Colonic mucosa (tissue), 4 donors: Measurements from ENCODE around the gene PATJ. TPM values are rescaled to one million over a fixed set of nuclear protein-coding genes. Genes with fewer than 3 reads are reported as not detected.

Experiments
- DNase-seq: peaks from one replicate; pipeline ENCODE4 v3.0.0-alpha.2; 2020
- H3K27ac ChIP-seq: fragments of 200-600 bp; one replicate; pipeline ENCODE4 v1.8.0; 2021
- H3K27me3 ChIP-seq: fragments of 200-600 bp; one replicate; pipeline ENCODE4 v1.8.0; 2021
- H3K36me3 ChIP-seq: fragments of 200-600 bp; one replicate; pipeline ENCODE4 v1.8.0; 2021
- H3K4me1 ChIP-seq: fragments of 200-600 bp; one replicate; pipeline ENCODE4 v1.8.0; 2021; ENCODE audit warnings: mild to moderate bottlenecking
- H3K4me3 ChIP-seq: fragments of 200-600 bp; one replicate; pipeline ENCODE4 v1.8.0; 2021
- H3K9ac ChIP-seq, 2 donors: one replicate each; pipeline ENCODE4 v1.7.0; 2013; ENCODE audit warnings: control low read depth in 2 of 2, low read depth in 2 of 2, low read length in 2 of 2
- H3K9me3 ChIP-seq: fragments of 200-600 bp; one replicate; pipeline ENCODE4 v1.8.0; 2021
- intact Hi-C: fragments of 100-400 bp; cut with DNase I; formaldehyde crosslinking; loops from one replicate; pipeline ENCODE4 v1.14.1; 2022
- total RNA-seq, 2 donors: library from RNA; stranded (reverse); fragmentation: NEBNext Ultra II Directional in 1 of 2; extraction: Animal tissue kit (Norgen Biotek cat#: 25700) in 1 of 2; gene quantifications; one replicate each; pipeline ENCODE4 v1.2.1, GENCODE V29; 2021
- TF ChIP-seq, protein P1 (sequence below): fragments of 200-600 bp; IDR thresholded peaks from one replicate; pipeline ENCODE4 v1.8.0; 2022; ENCODE audit warnings: antibody characterized with exemption, mild to moderate bottlenecking
- donor health status: healthy.
- donor health status: DM: no; HTN: no; CAD: no.
- donor health status: DM: no; HTN: no; CAD: no.

Gene PATJ
- total RNA-seq, 2 donors from 2014 or later = 65.6 to 69.0 TPM

DNA sequence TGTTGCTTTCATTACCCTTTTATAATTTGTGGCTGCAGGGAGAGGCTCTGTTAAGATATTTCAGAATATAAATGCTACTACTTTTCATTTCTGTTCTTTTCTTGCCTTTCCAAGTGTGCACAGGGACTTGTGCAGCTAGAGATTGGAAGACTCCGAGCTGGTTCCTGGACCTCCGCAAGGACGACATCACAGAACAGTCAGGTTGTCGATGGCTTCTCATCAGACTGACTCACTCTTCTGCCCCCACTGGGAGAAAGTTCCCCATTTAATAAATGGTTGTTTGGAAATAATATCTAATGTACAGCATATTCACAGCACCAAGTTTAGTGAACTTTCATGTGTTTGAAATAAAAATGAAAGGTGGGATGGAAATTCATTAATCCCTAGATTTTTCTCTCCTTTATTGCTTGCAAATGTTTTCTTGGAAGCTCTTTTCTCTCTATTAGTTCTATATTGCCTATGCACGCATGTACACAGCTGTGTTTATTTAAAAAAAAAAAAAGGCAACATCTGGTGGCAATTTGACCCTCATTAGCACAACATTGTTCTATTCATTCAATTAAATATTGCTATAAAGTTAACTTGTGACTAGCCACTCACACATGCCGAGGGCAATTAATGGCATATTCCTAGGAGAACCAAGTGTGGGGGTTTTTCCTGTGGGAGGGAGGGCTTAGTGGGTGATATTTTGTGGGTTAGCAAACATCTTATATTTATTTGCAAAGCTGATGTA is 374.9 kb downstream of the PATJ start:
- TF ChIP-seq, protein P1, sequence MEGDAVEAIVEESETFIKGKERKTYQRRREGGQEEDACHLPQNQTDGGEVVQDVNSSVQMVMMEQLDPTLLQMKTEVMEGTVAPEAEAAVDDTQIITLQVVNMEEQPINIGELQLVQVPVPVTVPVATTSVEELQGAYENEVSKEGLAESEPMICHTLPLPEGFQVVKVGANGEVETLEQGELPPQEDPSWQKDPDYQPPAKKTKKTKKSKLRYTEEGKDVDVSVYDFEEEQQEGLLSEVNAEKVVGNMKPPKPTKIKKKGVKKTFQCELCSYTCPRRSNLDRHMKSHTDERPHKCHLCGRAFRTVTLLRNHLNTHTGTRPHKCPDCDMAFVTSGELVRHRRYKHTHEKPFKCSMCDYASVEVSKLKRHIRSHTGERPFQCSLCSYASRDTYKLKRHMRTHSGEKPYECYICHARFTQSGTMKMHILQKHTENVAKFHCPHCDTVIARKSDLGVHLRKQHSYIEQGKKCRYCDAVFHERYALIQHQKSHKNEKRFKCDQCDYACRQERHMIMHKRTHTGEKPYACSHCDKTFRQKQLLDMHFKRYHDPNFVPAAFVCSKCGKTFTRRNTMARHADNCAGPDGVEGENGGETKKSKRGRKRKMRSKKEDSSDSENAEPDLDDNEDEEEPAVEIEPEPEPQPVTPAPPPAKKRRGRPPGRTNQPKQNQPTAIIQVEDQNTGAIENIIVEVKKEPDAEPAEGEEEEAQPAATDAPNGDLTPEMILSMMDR = no peak
- intact Hi-C loops = no loop called here
- H3K9me3 ChIP-seq = no peaks in the 10 kb centered on the region
- DNase-seq = no peak
- H3K4me3 ChIP-seq = no peak overlapping the region
- no peaks in the 10 kb centered on the region for H3K4me1 ChIP-seq
- no peaks in the 10 kb centered on the region for H3K27me3 ChIP-seq
- H3K27ac ChIP-seq = no peak overlapping the region
- H3K36me3 ChIP-seq = no peaks in the 10 kb centered on the region
- no peak overlapping the region for H3K9ac ChIP-seq

DNA sequence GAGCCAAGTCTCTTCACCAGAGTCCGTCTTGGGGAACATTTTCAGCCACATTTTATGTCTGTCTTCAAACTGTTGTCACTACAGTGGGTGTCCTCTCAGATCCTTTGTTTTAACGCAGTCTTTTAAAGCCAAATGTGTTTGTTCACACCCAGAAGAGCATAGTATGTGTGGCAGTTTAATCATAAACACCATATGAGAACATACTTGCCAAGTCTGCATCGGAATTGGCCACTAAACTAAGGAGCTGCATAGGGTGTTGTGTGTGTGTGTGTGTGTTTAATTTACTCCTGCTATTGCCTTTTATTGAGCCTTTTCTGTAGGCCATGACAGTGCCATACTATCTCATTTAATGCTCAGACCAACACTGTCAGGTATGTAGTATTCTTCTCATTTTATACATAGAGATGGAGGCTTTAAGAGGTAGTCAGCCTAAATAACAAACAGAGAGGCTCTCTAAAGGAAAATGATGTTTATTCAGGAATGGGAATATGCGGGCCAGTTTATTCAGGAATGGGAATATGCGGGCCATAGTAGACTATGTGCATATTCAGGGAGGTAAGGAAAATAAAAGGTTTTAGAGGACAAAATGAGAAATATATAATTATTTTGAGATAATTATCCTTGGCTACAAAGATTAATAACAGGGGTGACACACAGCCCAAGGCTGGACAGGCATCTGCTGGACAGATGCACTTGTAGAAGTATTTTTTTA is 384.5 kb downstream of the PATJ start:
- H3K36me3 ChIP-seq = no peaks in the 10 kb centered on the region
- no peak for DNase-seq
- no peaks in the 10 kb centered on the region for H3K9me3 ChIP-seq
- H3K9ac ChIP-seq = no peak overlapping the region
- H3K27ac ChIP-seq = no peak overlapping the region
- no peaks in the 10 kb centered on the region for H3K27me3 ChIP-seq
- H3K4me1 ChIP-seq = no peaks in the 10 kb centered on the region
- intact Hi-C loops = no loop called here
- TF ChIP-seq, protein P1 = no peak
- no peak overlapping the region for H3K4me3 ChIP-seq

DNA sequence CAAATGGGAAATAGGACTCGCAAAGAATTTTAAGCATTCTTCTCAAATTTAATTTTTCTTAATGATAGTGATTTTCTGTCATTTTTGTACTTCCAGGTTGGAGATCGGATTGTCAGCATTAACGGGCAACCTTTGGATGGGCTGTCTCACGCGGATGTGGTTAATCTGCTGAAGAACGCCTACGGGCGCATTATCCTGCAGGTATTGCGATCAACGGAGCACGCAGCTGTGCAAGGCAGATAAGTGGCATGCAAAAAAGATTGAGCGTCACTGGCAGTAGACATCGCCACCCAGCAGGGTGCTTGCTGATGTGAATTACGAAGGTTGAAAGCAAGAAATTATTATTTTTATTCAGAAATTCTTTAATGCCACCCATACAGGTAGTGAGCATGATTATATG is 386.5 kb downstream of the PATJ start:
- TF ChIP-seq, protein P1 = no peak
- no peak overlapping the region for H3K27ac ChIP-seq
- intact Hi-C loops = no loop called here
- no peaks in the 10 kb centered on the region for H3K36me3 ChIP-seq
- no peaks in the 10 kb centered on the region for H3K9me3 ChIP-seq
- DNase-seq = no peak
- H3K27me3 ChIP-seq = no peaks in the 10 kb centered on the region
- no peaks in the 10 kb centered on the region for H3K4me1 ChIP-seq
- no peak overlapping the region for H3K4me3 ChIP-seq
- no peak overlapping the region for H3K9ac ChIP-seq

DNA sequence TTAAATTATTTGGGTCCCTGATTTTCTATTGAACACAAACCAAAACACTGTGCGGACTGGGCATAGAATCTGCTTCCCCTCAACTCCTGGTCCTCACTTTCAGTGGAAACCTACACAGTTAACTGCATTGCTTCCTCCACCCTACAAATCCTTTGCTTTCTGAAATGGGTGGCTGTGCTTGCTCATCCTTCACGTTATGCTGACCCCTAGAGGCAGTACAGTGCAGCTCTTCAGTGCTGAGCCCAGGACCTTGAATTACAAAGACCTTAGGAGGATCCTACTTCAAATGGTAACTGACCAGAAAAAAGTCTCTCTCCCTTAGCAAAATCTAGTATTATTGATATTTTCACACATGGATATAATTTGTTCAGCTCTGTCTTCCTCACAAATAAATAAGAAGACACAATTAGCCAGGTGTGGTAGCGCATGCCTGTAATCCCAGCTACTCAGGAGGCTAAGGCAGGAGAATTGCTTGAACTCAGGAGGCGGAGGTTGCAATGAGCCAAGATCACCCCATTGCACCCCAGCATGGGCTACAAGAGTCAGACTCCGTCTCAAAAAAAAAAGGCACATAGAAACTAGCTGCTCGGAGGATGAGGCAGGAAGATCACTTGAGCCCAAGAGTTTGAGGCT is 388.9 kb downstream of the PATJ start:
- peak; percentile 46 for DNase-seq
- no peaks in the 10 kb centered on the region for H3K36me3 ChIP-seq
- H3K27ac ChIP-seq = no peak overlapping the region
- TF ChIP-seq, protein P1 = peak; percentile 68
- H3K4me1 ChIP-seq = no peaks in the 10 kb centered on the region
- no peaks in the 10 kb centered on the region for H3K9me3 ChIP-seq
- H3K4me3 ChIP-seq = no peak overlapping the region
- H3K9ac ChIP-seq = no peak overlapping the region
- intact Hi-C loops = no loop called here
- no peaks in the 10 kb centered on the region for H3K27me3 ChIP-seq

DNA sequence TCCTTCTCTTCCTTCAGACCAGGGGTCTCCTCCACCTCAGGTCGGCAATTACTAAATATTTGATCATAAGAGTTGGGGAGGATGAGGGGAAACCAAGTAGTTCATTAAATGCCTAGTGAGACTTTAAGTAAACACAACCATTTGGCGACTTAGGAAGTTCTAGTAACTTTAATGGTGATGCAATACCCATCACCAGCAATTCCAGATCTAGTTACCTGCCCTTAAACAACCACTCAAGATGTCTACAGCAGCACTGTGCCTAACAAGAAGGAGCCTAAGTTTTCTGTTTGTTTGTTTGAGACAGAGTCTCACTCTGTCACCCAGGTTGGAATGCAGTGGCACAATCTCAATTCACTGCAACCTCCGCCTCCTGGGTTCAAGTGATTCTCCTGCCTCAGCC is 395.7 kb downstream of the PATJ start:
- Histone ChIP-seq H3K27me3 (no peaks in the 10 kb centered on the region), H3K9ac (no peak overlapping the region), H3K27ac (no peak overlapping the region), H3K9me3 (no peaks in the 10 kb centered on the region), H3K4me1 (no peaks in the 10 kb centered on the region), H3K36me3 (no peaks in the 10 kb centered on the region), H3K4me3 (no peak overlapping the region)
- TF ChIP-seq, protein P1 = no peak
- DNase-seq = no peak
- intact Hi-C loops = no loop called here
